OCI-LY1 (cell line): ENCODE measurements around the gene PSPN.
A peak's percentile ranks its signal among the peaks of the same experiment; 100 is the strongest.

ENCODE experiments used
- H2AFZ ChIP-seq: fragments of 200-600 bp; sonication (generic), shearing (Covaris generic); 2 replicates; pipeline ENCODE4 v1.6.0; 2014; ENCODE audit warnings: antibody characterized with exemption, mild to moderate bottlenecking, low read length
- H3F3A ChIP-seq: fragments of 200-600 bp; sonication (generic), shearing (Covaris generic); 2 replicates; pipeline ENCODE4 v1.6.0; 2014; ENCODE audit warnings: mild to moderate bottlenecking, antibody characterized with exemption, low read length, moderate library complexity; ENCODE audit not compliant: insufficient read depth
- H3K27ac ChIP-seq: fragments of 200-600 bp; sonication (generic); 2 replicates; pipeline ENCODE4 v1.5.1; 2014; ENCODE audit warnings: low read length, mixed run types, mild to moderate bottlenecking, low read depth; ENCODE audit not compliant: poor library complexity, severe bottlenecking
- H3K27me3 ChIP-seq: fragments of 200-600 bp; sonication (generic); 2 replicates; pipeline ENCODE4 v1.6.0; 2014; ENCODE audit warnings: antibody characterized with exemption, mild to moderate bottlenecking, low read length, moderate library complexity; ENCODE audit not compliant: insufficient read depth
- H3K36me3 ChIP-seq: fragments of 200-600 bp; sonication (generic); 2 replicates; pipeline ENCODE4 v1.6.1; 2014; ENCODE audit warnings: mild to moderate bottlenecking, antibody characterized with exemption, low read length, moderate library complexity, mixed read lengths; ENCODE audit not compliant: insufficient read depth
- H3K4me1 ChIP-seq: fragments of 200-600 bp; sonication (generic); 2 replicates; pipeline ENCODE4 v1.5.1; 2014; ENCODE audit warnings: mild to moderate bottlenecking, low read length, moderate library complexity; ENCODE audit not compliant: insufficient read depth, severe bottlenecking
- H3K4me2 ChIP-seq: fragments of 200-600 bp; sonication (generic), shearing (Covaris generic); 2 replicates; pipeline ENCODE4 v1.6.1; 2014; ENCODE audit warnings: low read length
- H3K4me3 ChIP-seq: fragments of 200-600 bp; sonication (generic); 2 replicates; pipeline ENCODE4 v1.5.1; 2014; ENCODE audit warnings: low read length, low read depth, mild to moderate bottlenecking, mixed read lengths; ENCODE audit not compliant: poor library complexity, severe bottlenecking
- H3K79me2 ChIP-seq: fragments of 200-600 bp; shearing (Covaris generic); 2 replicates; pipeline ENCODE4 v1.6.1; 2016; ENCODE audit warnings: mixed run types, low read length, mixed read lengths; ENCODE audit not compliant: insufficient read depth
- H3K9ac ChIP-seq: fragments of 200-600 bp; sonication (generic), shearing (Covaris generic); 2 replicates; pipeline ENCODE4 v1.6.1; 2014; ENCODE audit warnings: mild to moderate bottlenecking, low read length, mixed read lengths
- H3K9me2 ChIP-seq: fragments of 200-600 bp; sonication (generic), shearing (Covaris generic); 2 replicates; pipeline ENCODE4 v1.6.1; 2014; ENCODE audit warnings: low read depth, mild to moderate bottlenecking, low read length, mixed read lengths
- H3K9me3 ChIP-seq: fragments of 200-600 bp; shearing (Covaris generic); 2 replicates; pipeline ENCODE4 v1.6.1; 2014; ENCODE audit warnings: low read length, mixed read lengths
- H4K20me1 ChIP-seq: fragments of 200-600 bp; sonication (generic), shearing (Covaris generic); 2 replicates; pipeline ENCODE4 v1.6.0; 2016; ENCODE audit warnings: mild to moderate bottlenecking, low read length; ENCODE audit not compliant: insufficient read depth
- EZH2 ChIP-seq: fragments of 200-600 bp; sonication (generic), shearing (Covaris generic); IDR thresholded peaks from 2 replicates; pipeline ENCODE4 v1.8.0; 2017; ENCODE audit warnings: borderline replicate concordance, mixed run types, mild to moderate bottlenecking, antibody characterized with exemption, low read length, moderate library complexity, mixed read lengths
- TF ChIP-seq, protein P1 (sequence below): fragments of 200-600 bp; sonication (generic), shearing (Covaris generic); IDR thresholded peaks from 2 replicates; pipeline ENCODE4 v1.5.1; 2017; ENCODE audit warnings: mild to moderate bottlenecking, antibody characterized with exemption, low read length, moderate library complexity, mixed read lengths

PSPN gene

DNA sequence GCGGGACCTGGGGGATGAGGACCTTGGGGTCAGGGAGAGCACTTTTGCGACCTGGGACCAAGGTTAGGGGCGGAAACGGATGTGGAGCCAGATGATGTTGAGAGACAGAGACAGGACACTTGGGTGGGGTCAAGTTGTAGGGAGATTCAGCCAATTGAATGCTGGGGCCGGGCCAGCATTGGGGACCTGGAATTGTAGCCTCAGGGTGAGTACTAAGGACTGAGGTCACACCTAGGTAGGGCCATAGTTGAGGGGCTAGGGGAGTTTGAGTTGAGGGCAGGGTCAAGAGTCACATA is 2.0 kb downstream of the PSPN start:
- Histone ChIP-seq H3K9me3 (no peaks in the 10 kb centered on the region), H2AFZ (no peak overlapping the region), H3F3A (no peaks in the 10 kb centered on the region), H3K4me1 (peaks cover 19% of the 10 kb centered on the region), H3K79me2 (no peaks in the 10 kb centered on the region), H3K9me2 (no peaks in the 10 kb centered on the region), H3K4me2 (peak overlapping the region; percentile 78), H3K27me3 (no peaks in the 10 kb centered on the region), H4K20me1 (no peaks in the 10 kb centered on the region), H3K36me3 (peaks cover 15% of the 10 kb centered on the region), H3K9ac (peak overlapping the region; percentile 60), H3K4me3 (peak overlapping the region; percentile 69), H3K27ac (peak overlapping the region; percentile 58)
- TF ChIP-seq, protein P1, sequence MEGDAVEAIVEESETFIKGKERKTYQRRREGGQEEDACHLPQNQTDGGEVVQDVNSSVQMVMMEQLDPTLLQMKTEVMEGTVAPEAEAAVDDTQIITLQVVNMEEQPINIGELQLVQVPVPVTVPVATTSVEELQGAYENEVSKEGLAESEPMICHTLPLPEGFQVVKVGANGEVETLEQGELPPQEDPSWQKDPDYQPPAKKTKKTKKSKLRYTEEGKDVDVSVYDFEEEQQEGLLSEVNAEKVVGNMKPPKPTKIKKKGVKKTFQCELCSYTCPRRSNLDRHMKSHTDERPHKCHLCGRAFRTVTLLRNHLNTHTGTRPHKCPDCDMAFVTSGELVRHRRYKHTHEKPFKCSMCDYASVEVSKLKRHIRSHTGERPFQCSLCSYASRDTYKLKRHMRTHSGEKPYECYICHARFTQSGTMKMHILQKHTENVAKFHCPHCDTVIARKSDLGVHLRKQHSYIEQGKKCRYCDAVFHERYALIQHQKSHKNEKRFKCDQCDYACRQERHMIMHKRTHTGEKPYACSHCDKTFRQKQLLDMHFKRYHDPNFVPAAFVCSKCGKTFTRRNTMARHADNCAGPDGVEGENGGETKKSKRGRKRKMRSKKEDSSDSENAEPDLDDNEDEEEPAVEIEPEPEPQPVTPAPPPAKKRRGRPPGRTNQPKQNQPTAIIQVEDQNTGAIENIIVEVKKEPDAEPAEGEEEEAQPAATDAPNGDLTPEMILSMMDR = no peak
- TF ChIP-seq EZH2 = no peak

DNA sequence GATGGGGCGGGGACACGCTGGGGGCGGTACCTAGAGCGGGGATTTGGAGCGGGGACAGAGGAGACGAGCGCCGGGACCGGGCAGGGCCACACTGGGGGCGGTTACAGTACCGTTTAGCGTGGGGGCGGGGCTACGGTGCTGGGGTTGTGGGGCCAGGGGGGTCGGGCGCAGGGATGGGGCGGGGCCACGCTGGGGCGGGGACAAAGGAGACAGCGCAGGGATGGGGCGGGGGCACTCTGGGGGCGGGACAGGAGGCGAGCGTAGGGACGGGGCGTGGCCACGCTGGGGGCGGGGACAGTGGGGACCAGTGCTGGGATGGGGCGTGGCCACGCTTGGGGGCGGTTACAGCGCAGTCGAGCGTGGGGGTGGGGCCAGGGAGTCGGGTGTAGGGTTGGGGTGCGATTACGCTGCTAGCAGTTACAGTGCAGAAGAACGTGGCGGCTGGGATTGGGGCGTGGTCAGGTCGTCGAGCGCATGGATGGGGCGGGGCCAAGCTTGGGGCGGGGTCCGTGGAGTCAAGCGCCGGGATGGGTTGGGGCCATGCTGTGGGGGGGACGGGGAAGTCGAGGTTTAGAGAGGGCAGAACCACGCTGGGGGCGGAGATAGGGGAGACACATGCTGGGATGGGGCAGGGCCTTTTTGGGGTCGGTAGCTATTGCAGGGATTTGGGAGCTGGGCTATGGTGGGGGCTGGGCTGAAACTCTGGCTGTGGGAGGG is 2.5 kb downstream of the PSPN start:
- H2AFZ ChIP-seq = no peak overlapping the region

DNA sequence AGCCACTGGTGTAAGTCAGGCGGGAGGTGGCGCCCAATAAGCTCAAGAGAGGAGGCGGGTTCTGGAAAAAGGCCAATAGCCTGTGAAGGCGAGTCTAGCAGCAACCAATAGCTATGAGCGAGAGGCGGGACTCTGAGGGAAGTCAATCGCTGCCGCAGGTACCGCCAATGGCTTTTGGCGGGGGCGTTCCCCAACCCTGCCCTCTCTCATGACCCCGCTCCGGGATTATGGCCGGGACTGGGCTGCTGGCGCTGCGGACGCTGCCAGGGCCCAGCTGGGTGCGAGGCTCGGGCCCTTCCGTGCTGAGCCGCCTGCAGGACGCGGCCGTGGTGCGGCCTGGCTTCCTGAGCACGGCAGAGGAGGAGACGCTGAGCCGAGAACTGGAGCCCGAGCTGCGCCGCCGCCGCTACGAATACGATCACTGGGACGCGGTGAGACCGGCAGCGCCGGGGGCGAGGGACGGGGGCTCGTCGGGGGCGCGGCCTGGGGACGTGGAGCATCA is 3.1 kb downstream of the PSPN start, which contains the start of gene ALKBH7:
Gene ALKBH7 (plus strand): TSS at position 201 of the 502 bp plus-strand sequence. CDS start 27 bp downstream, at position 228.
- H4K20me1 ChIP-seq = no peaks in the 10 kb centered on the region
- no peaks in the 10 kb centered on the region for H3K9me2 ChIP-seq
- H3K4me1 ChIP-seq = peaks cover 19% of the 10 kb centered on the region
- no peaks in the 10 kb centered on the region for H3F3A ChIP-seq
- H3K27me3 ChIP-seq = no peaks in the 10 kb centered on the region
- H3K9ac ChIP-seq = peak within 1 kb of the TSS; percentile 72
- no peak within 1 kb of the TSS for H2AFZ ChIP-seq
- H3K4me3 ChIP-seq = peak within 1 kb of the TSS; percentile 69
- TF ChIP-seq EZH2 = no peak
- TF ChIP-seq, protein P1 = no peak
- H3K36me3 ChIP-seq = peaks cover 18% of the 10 kb centered on the region
- H3K4me2 ChIP-seq = peak within 1 kb of the TSS; percentile 78
- H3K27ac ChIP-seq = peak within 1 kb of the TSS; percentile 68
- no peaks in the 10 kb centered on the region for H3K9me3 ChIP-seq
- H3K79me2 ChIP-seq = no peaks in the 10 kb centered on the region

More for the DNA sequence above, 2.5 kb downstream of the PSPN start:
- Histone ChIP-seq H3K79me2 (no peaks in the 10 kb centered on the region), H3K9me2 (no peaks in the 10 kb centered on the region), H3K4me2 (peak overlapping the region; percentile 78), H3K9me3 (no peaks in the 10 kb centered on the region), H3F3A (no peaks in the 10 kb centered on the region), H3K36me3 (peaks cover 15% of the 10 kb centered on the region), H3K27me3 (no peaks in the 10 kb centered on the region), H4K20me1 (no peaks in the 10 kb centered on the region), H3K4me3 (peak overlapping the region; percentile 69), H3K9ac (peak overlapping the region; percentile 72), H3K27ac (peak overlapping the region; percentile 68), H3K4me1 (peaks cover 19% of the 10 kb centered on the region)
- TF ChIP-seq EZH2 = no peak
- TF ChIP-seq, protein P1 = no peak
